Skin epidermis (tissue), 12 donors: ENCODE results near the gene EXOC3L2.
"Not testable (repeated sequence)": the region's sequence is repeated elsewhere in the genome, so short reads cannot be mapped to it uniquely, and the experiment has no call there.

ENCODE experiments used
- H3K27ac ChIP-seq, 21 experiments: fragments of 200-600 bp; sonication (generic) in 11 of 21; one replicate each; pipeline ENCODE4 v1.5.0; 2020; ENCODE audit warnings: mild to moderate bottlenecking in 3 of 21, inconsistent platforms in 2 of 21, moderate library complexity in 2 of 21
- H3K4me3 ChIP-seq, 7 experiments: fragments of 200-600 bp; sonication (generic) in 2 of 7; one replicate each; pipeline ENCODE4 v1.5.0; 2020; ENCODE audit warnings: inconsistent platforms in 2 of 7, mild to moderate bottlenecking in 2 of 7, moderate library complexity in 1 of 7

The EXOC3L2 gene

GRCh38 chr19:45229056-45229455, 16.2 kb downstream of the EXOC3L2 start:
- H3K27ac ChIP-seq, H3K4me3 ChIP-seq: not testable (repeated sequence)

DNA sequence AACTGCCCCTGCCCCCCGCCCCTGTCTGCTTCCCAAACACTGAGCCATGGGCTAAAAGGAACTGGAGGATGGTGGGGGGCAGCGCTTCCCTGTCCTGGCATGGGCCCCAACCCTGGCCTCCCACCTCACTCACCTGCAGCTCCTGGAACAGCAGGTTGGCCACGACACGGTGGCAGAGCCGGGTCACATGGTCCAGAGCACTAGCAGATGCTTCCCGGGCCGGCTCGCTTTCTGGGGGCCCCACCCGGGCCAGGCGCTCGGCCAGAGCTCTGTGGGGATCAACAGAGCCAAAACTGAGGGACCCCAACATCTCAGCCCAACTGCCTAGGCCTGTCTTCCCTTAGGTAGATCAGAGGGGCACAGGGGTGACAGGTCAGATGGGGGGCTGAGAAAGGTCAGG, 20.6 kb downstream of the EXOC3L2 start:
- no peak overlapping the region for H3K27ac ChIP-seq
- no peak overlapping the region for H3K4me3 ChIP-seq

GRCh38 chr19:45223879-45224278, 21.3 kb downstream of the EXOC3L2 start:
- no peak overlapping the region for H3K27ac ChIP-seq
- H3K4me3 ChIP-seq: no peak overlapping the region

DNA sequence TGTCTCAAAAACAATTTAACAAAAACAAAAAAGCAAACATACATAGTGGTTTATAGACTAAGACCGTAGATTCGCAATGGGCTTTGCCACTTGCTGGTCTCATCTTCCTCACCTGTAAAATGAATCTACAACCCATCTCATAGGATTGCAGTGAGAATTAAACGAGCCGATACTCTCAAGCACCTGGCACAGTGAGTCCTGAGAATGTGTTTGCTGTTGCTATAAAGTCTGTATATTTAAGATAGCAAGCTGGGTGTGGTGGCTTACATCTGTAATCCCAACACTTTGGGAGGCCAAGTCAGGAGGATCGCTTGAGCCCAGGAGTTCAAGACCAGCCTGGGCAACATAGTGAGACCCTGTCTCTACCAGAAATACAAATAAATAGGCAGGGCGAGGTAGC, 22.5 kb downstream of the EXOC3L2 start:
- H3K4me3 ChIP-seq: no peak overlapping the region
- no peak overlapping the region for H3K27ac ChIP-seq

- Histone ChIP-seq H3K4me3 (no peak overlapping the region), H3K27ac (no peak overlapping the region)
These were observed 26.1 kb downstream of the EXOC3L2 start for GRCh38 chr19:45218911-45219743.

DNA sequence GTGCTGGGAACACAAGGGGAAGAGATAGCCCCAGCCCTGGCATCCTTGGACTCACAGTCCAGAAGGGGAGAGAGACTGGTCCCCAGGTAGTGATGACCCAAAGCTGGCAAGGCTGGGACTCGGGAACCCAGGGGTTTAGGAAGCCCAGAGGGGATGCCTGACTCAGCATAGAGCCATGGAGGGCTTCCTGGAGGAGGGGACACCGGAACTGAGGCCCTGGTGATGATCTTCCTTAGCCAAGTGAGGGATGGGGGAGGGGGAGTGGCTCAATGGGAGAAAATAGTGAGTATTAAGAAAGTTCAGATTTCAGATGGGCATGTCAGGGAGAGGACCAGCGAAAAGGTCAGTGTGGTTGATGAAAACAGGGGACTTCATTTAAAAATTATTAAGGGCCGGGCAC, 26.8 kb downstream of the EXOC3L2 start:
- no peak overlapping the region for H3K27ac ChIP-seq
- no peak overlapping the region for H3K4me3 ChIP-seq

- Histone ChIP-seq H3K4me3 (no peak overlapping the region), H3K27ac (no peak overlapping the region)
These were observed 27.3 kb downstream of the EXOC3L2 start for GRCh38 chr19:45217957-45218334.

GRCh38 chr19:45217193-45217956, 27.8 kb downstream of the EXOC3L2 start:
- no peak overlapping the region for H3K27ac ChIP-seq
- H3K4me3 ChIP-seq: no peak overlapping the region

- Histone ChIP-seq H3K4me3 (no peak overlapping the region), H3K27ac (no peak overlapping the region)
These were observed 28.5 kb downstream of the EXOC3L2 start for GRCh38 chr19:45216667-45217066.

- Histone ChIP-seq H3K4me3 (peak overlapping the region in 1 of 7 experiments; percentile 16), H3K27ac (peak overlapping the region in 2 of 21 experiments; percentile 31 to 47)
These were observed 29.6 kb downstream of the EXOC3L2 start for GRCh38 chr19:45215391-45216191.

- Histone ChIP-seq H3K27ac (peak overlapping the region in 6 of 21 experiments; percentile 29 to 38 (median 34)), H3K4me3 (no peak overlapping the region)
These were observed 32.2 kb downstream of the EXOC3L2 start for GRCh38 chr19:45213031-45213430.

DNA sequence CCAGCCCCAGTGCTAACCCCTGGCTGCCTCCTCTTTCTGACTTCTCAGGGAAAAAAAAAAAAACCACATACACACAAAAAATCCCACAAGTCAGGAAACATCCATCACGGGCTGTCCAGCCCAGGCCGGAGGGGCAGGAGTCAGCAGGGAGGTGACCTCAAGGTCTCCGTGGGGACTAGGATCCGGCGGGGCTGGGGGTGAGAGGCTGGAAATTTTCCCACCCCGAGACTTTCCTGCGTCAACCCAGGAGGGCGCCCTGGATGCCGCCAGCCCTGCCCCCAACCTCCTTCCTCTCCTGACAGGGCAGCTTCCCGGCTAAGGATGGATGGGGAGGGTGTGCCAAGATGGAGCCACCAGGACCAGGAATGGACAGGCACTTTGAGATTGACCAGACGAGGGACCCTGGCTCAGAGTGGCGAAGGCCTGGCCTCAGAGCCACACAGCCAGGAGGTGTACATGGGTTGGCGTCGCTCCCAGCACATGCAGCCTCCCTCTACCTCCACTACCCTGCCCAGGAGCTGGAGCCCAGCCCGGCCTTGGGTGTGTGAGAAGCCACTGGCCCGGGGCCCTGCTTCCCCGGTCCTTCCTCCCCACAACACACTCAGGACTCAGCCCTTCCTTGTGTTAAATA, 33.3 kb downstream of the EXOC3L2 start:
- H3K27ac ChIP-seq: peak overlapping the region in 2 of 21 experiments; percentile 11 to 33
- no peak overlapping the region for H3K4me3 ChIP-seq

GRCh38 chr19:45206328-45206727, 38.9 kb downstream of the EXOC3L2 start:
- Histone ChIP-seq H3K27ac (no peak overlapping the region), H3K4me3 (no peak overlapping the region)

DNA sequence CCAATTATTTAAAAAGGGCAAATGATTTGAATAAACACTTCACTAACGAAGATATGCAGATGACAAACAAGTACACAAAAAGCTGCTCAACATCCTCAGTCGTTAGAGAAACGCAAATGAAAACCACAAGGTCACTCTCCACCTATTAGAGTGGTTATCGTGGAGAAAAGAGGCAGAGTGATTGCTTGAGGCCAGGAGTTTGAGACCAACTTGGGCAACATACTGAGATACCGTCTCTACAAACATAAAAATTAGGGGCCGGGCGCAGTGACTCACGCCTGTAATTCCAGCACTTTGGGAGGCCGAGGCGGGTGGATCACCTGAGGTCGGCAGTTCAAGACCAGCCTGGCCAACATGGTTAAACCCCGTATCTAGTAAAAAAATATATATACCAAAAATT, 39.4 kb downstream of the EXOC3L2 start:
- no peak overlapping the region for H3K27ac ChIP-seq
- H3K4me3 ChIP-seq: no peak overlapping the region

- H3K27ac ChIP-seq: peak overlapping the region in 7 of 21 experiments; percentile 11 to 55 (median 40)
- H3K4me3 ChIP-seq: no peak overlapping the region
These were observed 42.6 kb downstream of the EXOC3L2 start for GRCh38 chr19:45202637-45203036.

DNA sequence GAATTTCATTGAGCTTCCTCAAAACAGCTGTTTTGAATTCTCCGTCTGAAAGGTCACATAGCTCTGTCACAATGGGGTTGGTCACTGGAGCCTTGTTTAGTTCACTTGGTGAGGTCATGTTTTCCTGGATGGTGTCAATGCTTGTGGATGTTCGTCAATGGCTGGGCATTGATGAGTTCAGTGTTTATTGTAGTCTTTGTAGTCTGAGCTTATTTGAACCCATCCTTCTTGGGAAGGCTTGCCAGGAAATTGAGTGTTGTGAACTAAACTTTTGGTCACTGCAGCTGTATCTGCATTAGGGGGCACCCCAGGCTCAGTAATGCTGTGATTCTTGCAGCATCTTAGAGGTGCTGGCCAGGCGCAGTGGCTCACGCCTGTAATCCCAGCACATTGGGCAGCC, 44.6 kb downstream of the EXOC3L2 start:
- no peak overlapping the region for H3K4me3 ChIP-seq
- H3K27ac ChIP-seq: no peak overlapping the region

- Histone ChIP-seq H3K4me3 (no peak overlapping the region), H3K27ac (peak overlapping the region in 1 of 21 experiments; percentile 35)
These were observed 49.4 kb downstream of the EXOC3L2 start for GRCh38 chr19:45195764-45196163.

GRCh38 chr19:45191375-45191774, 53.8 kb downstream of the EXOC3L2 start:
- H3K27ac ChIP-seq: peak overlapping the region in 2 of 21 experiments; percentile 31 to 69
- no peak overlapping the region for H3K4me3 ChIP-seq

- Histone ChIP-seq H3K4me3 (no peak overlapping the region), H3K27ac (no peak overlapping the region)
These were observed 55.2 kb downstream of the EXOC3L2 start for GRCh38 chr19:45189971-45190370.
